Endodermal cell (in vitro differentiated cells): ENCODE data around the gene HNRNPA0. TPM values are rescaled to one million over a fixed set of nuclear protein-coding genes. Genes with fewer than 3 reads are reported as not detected.
"Not testable (repeated sequence)": the region's sequence is repeated elsewhere in the genome, so short reads cannot be mapped to it uniquely, and the experiment has no call there.

Experiments used
- DNase-seq: peaks from one replicate; pipeline ENCODE4 v3.0.0-alpha.2; 2017
- H3K27ac ChIP-seq: 2 replicates; pipeline ENCODE4 v1.5.1; 2013; ENCODE audit warnings: mild to moderate bottlenecking, low read depth, low read length, moderate library complexity
- H3K27me3 ChIP-seq: 2 replicates; pipeline ENCODE4 v1.6.1; 2013; ENCODE audit warnings: mild to moderate bottlenecking, low read length, moderate library complexity; ENCODE audit not compliant: insufficient read depth, control insufficient read depth, poor library complexity, severe bottlenecking
- H3K36me3 ChIP-seq: 2 replicates; pipeline ENCODE4 v1.7.0; 2013; ENCODE audit warnings: mild to moderate bottlenecking, low read length, moderate library complexity; ENCODE audit not compliant: control insufficient read depth, insufficient read depth
- H3K4me1 ChIP-seq: one replicate; pipeline ENCODE4 v1.7.0; 2013; ENCODE audit warnings: low read length; ENCODE audit not compliant: control insufficient read depth, insufficient read depth
- H3K4me3 ChIP-seq: 2 replicates; pipeline ENCODE4 v1.5.1; 2013; ENCODE audit warnings: mild to moderate bottlenecking, low read length, moderate library complexity
- H3K9ac ChIP-seq: 2 replicates; pipeline ENCODE4 v1.6.1; 2013; ENCODE audit warnings: mild to moderate bottlenecking, low read length, moderate library complexity; ENCODE audit not compliant: poor library complexity, severe bottlenecking; ENCODE audit errors: extremely low read depth
- H3K9me3 ChIP-seq: 2 replicates; pipeline ENCODE4 v1.6.1; 2013; ENCODE audit warnings: mild to moderate bottlenecking, low read length, moderate library complexity; ENCODE audit not compliant: control insufficient read depth
- H3K27ac Mint-ChIP-seq: 2 replicates; pipeline ENCODE4 v1.8.0; 2020; ENCODE audit warnings: mixed read lengths
- H3K27me3 Mint-ChIP-seq: 2 replicates; pipeline ENCODE4 v1.8.0; 2021; ENCODE audit warnings: mild to moderate bottlenecking, mixed read lengths; ENCODE audit not compliant: insufficient read depth
- H3K36me3 Mint-ChIP-seq: 2 replicates; pipeline ENCODE4 v1.8.0; 2020; ENCODE audit warnings: low read depth, mixed read lengths
- H3K4me1 Mint-ChIP-seq: 2 replicates; pipeline ENCODE4 v1.8.0; 2020; ENCODE audit warnings: mixed read lengths
- H3K4me3 Mint-ChIP-seq: 2 replicates; pipeline ENCODE4 v1.8.0; 2020; ENCODE audit warnings: mild to moderate bottlenecking, moderate library complexity, mixed read lengths
- H3K9me3 Mint-ChIP-seq: 2 replicates; pipeline ENCODE4 v1.8.0; 2020; ENCODE audit warnings: mild to moderate bottlenecking, mixed read lengths
- WGBS, 2 experiments: methylation state at CpG; one replicate each; pipeline versions ENCODE4 v1.1.5 to v1.1.7; 2013; ENCODE audit warnings: missing lambda C conversion rate in 2 of 2, mixed read lengths in 1 of 2; ENCODE audit not compliant: insufficient coverage in 1 of 2, insufficient read length in 1 of 2; 5-methylcytosine and 5-hydroxymethylcytosine counted together
- total RNA-seq, 2 donors: library from RNA; stranded (reverse); fragmentation: NEBNext Ultra II Directional in 1 of 2; extraction: Animal tissue kit (Norgen Biotek cat#: 25700) in 1 of 2; gene quantifications; 2 replicates in 1 of 2; 3 replicates in 1 of 2; pipeline ENCODE4 v1.2.1, GENCODE V29; 2021
- TF ChIP-seq, protein P1 (sequence below): fragments of 200-600 bp; sonication (generic); conservative IDR thresholded peaks from 2 replicates; pipeline ENCODE4 v1.5.0; 2021; ENCODE audit warnings: antibody characterized with exemption, mild to moderate bottlenecking

The HNRNPA0 gene
- total RNA-seq, 2 donors from 2014 or later = 50.7 to 61.0 TPM

DNA sequence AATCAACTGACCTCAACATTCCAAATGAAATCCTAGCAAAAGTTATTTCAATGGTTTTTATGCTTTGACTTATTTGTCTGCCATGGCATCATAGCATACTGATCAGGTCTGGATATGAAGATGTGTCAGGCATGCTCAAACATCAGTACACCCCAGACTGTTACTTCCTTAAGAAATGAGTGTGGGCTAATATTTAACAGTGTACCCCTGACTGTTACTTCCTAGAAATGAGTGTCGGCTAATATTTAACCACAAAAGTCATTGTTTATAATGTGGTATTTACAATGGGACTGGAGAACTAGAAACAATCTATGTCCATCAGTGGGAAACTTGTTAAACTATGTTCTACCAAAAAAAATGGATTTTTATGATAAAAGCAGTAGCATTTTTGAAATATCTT lies 38.1 kb upstream of the HNRNPA0 start:
- H3K9me3 Mint-ChIP-seq = peaks cover 4% of the 10 kb centered on the region
- Histone ChIP-seq H3K9ac (no peak overlapping the region), H3K36me3 (no peaks in the 10 kb centered on the region), H3K9me3 (no peaks in the 10 kb centered on the region), H3K4me3 (no peak overlapping the region), H3K4me1 (no peaks in the 10 kb centered on the region), H3K27ac (no peak overlapping the region), H3K27me3 (no peaks in the 10 kb centered on the region)
- TF ChIP-seq, protein P1, sequence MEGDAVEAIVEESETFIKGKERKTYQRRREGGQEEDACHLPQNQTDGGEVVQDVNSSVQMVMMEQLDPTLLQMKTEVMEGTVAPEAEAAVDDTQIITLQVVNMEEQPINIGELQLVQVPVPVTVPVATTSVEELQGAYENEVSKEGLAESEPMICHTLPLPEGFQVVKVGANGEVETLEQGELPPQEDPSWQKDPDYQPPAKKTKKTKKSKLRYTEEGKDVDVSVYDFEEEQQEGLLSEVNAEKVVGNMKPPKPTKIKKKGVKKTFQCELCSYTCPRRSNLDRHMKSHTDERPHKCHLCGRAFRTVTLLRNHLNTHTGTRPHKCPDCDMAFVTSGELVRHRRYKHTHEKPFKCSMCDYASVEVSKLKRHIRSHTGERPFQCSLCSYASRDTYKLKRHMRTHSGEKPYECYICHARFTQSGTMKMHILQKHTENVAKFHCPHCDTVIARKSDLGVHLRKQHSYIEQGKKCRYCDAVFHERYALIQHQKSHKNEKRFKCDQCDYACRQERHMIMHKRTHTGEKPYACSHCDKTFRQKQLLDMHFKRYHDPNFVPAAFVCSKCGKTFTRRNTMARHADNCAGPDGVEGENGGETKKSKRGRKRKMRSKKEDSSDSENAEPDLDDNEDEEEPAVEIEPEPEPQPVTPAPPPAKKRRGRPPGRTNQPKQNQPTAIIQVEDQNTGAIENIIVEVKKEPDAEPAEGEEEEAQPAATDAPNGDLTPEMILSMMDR = no peak
- DNase-seq = no peak
- H3K4me3 Mint-ChIP-seq = no peak overlapping the region
- 88 to 93% methylated on average over 1 of the region's 1 CpG for WGBS, 2 experiments
- H3K27me3 Mint-ChIP-seq = peaks cover 12% of the 10 kb centered on the region
- H3K36me3 Mint-ChIP-seq = no peaks in the 10 kb centered on the region
- no peak overlapping the region for H3K27ac Mint-ChIP-seq
- H3K4me1 Mint-ChIP-seq = no peaks in the 10 kb centered on the region

DNA sequence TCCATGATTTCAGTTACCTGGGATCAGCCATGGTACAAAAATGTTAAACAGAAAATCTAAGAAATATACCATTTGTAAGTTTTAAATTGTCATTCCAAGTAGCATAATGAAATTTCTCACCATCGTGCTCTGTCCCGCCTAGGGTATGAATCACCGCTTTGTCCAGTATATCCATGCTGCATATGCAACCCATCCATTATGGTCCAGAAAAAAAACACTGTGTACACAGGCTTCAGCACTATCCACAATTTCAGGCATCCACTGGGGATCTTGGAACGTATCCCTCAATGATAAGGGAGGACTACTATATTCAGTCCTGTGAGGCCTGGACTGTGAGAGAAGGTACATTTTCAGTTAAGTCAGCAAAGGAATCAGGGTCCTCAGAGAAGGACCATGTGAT lies 37.6 kb upstream of the HNRNPA0 start:
- Histone ChIP-seq H3K4me3 (no peak overlapping the region), H3K9me3 (no peaks in the 10 kb centered on the region), H3K4me1 (no peaks in the 10 kb centered on the region), H3K27ac (no peak overlapping the region), H3K9ac (no peak overlapping the region), H3K27me3 (no peaks in the 10 kb centered on the region), H3K36me3 (no peaks in the 10 kb centered on the region)
- Mint-ChIP-seq H3K36me3 (no peaks in the 10 kb centered on the region), H3K4me3 (no peak overlapping the region), H3K27me3 (peaks cover 17% of the 10 kb centered on the region), H3K4me1 (no peaks in the 10 kb centered on the region), H3K9me3 (peaks cover 4% of the 10 kb centered on the region), H3K27ac (no peak overlapping the region)
- DNase-seq = no peak
- TF ChIP-seq, protein P1 = no peak
- WGBS, 2 experiments = 94 to 100% methylated on average over 4 of the region's 4 CpGs

DNA sequence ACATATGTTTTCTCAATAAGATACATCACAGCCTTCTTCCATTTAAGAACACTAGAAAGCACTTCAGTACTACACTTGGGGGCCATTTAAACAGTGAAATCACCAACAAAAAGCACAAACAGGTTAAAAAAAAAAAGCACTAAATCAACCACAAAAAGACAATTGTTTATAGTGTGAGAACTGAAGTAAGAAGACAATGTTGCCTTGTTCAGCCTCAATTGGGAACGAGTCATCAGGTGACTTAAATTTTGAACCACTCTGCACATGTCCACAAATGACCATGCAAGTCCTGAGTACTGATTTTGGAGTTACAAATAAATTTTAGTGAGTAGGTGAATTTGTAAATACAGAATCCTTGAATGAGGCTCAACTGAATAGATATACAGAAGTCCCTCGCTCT lies 37.2 kb upstream of the HNRNPA0 start:
- H3K27ac ChIP-seq = no peak overlapping the region
- no peaks in the 10 kb centered on the region for H3K4me1 Mint-ChIP-seq
- peaks cover 4% of the 10 kb centered on the region for H3K9me3 Mint-ChIP-seq
- H3K9me3 ChIP-seq = no peaks in the 10 kb centered on the region
- no peak overlapping the region for H3K4me3 ChIP-seq
- H3K36me3 ChIP-seq = no peaks in the 10 kb centered on the region
- DNase-seq = no peak
- no peaks in the 10 kb centered on the region for H3K4me1 ChIP-seq
- H3K27me3 Mint-ChIP-seq = peaks cover 21% of the 10 kb centered on the region
- no peak overlapping the region for H3K4me3 Mint-ChIP-seq
- H3K36me3 Mint-ChIP-seq = no peaks in the 10 kb centered on the region
- no peaks in the 10 kb centered on the region for H3K27me3 ChIP-seq
- H3K27ac Mint-ChIP-seq = no peak overlapping the region
- H3K9ac ChIP-seq = no peak overlapping the region
- TF ChIP-seq, protein P1 = no peak
- WGBS, 2 experiments = 93 to 100% methylated on average over 1 to 2 of the region's 2 CpGs

DNA sequence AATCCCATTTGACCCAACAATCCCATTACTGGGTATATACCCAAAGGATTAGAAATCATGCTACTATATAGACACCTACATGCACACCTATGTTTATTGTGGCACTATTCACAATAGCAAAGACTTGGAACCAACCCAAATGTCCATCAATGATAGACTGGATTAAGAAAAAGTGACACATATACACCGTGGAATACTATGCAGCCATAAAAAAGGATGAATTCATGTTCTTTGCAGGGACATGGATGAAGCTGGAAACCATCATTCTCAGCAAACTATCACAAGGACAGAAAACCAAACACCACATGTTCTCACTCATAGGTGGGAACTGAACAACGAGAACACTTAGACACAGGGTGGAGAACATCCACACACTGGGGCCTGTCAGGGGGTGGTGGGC lies 34.4 kb upstream of the HNRNPA0 start:
- not testable (repeated sequence) for H3K27ac ChIP-seq, H3K4me3 Mint-ChIP-seq, H3K27me3 ChIP-seq

More for the DNA sequence above, 34.4 kb upstream of the HNRNPA0 start:
- WGBS, 2 experiments = 92 to 100% methylated on average over 1 to 2 of the region's 2 CpGs
- H3K27me3 Mint-ChIP-seq = peaks cover 31% of the 10 kb centered on the region
- not testable (repeated sequence) for H3K4me1 Mint-ChIP-seq, H3K4me1 ChIP-seq, H3K27ac Mint-ChIP-seq, H3K4me3 ChIP-seq, H3K9ac ChIP-seq, H3K36me3 Mint-ChIP-seq, DNase-seq, H3K9me3 ChIP-seq, H3K36me3 ChIP-seq, H3K9me3 Mint-ChIP-seq
